ENCODE results near the gene CLCNKA. TPM values are rescaled to one million over a fixed set of nuclear protein-coding genes. Genes with fewer than 3 reads are reported as not detected.

Gene CLCNKA
- total and polyA plus RNA-seq, 2 of the 8 experiments (the other 6 are each of a cell fraction or from before 2014, with no cell fraction given), result 0.95 to 2.0 TPM

GRCh38 chr1:15992187-15992553, 29.7 kb upstream of the CLCNKA start:
- no peak overlapping the region for H3K4ac ChIP-seq (replicated peaks; ENCODE audit: insufficient read length, low read depth, low read length)
- no peak overlapping the region for H2AFZ ChIP-seq (ENCODE audit: low read length)
- H2BK15ac ChIP-seq (ENCODE audit: low read length), result no peak overlapping the region
- H2BK12ac ChIP-seq (ENCODE audit: low read depth, low read length), result no peak overlapping the region
- FAIRE-seq, result no peak
- no peak for DNase-seq (ENCODE audit: low read depth in 1 of 2, low spot score in 2 of 2)
- H3K9me3 ChIP-seq (ENCODE audit: insufficient read depth in 2 of 2, low read depth in 1 of 2, low read length in 1 of 2), result no peaks in the 10 kb centered on the region
- no peaks in the 10 kb centered on the region for H3K27me3 ChIP-seq (replicated peaks in 1 of 4; ENCODE audit: control insufficient read depth in 3 of 4, extremely low read depth in 1 of 4, insufficient read depth in 3 of 4, low read length in 3 of 4)
- H3K36me3 ChIP-seq (ENCODE audit: control insufficient read depth in 2 of 4, insufficient read depth in 4 of 4, low read length in 3 of 4), result no peaks in the 10 kb centered on the region
- H2AK5ac ChIP-seq (ENCODE audit: low read depth, low read length), result no peak overlapping the region
- ChIA-PET CTCF (ENCODE audit: partially characterized antibody) (no interaction called here), POLR2A (ENCODE audit: partially characterized antibody) (no interaction called here)
- no peaks in the 10 kb centered on the region for H3K79me1 ChIP-seq (ENCODE audit: low read depth, low read length)
- no peak overlapping the region for H3K4me2 ChIP-seq (ENCODE audit: insufficient read depth in 1 of 2, low read depth in 2 of 2, low read length in 2 of 2)
- no peaks in the 10 kb centered on the region for H3K4me1 ChIP-seq (replicated peaks in 1 of 4; ENCODE audit: control insufficient read depth in 3 of 4, insufficient read depth in 4 of 4, low read length in 3 of 4)
- no peak overlapping the region for H4K8ac ChIP-seq (ENCODE audit: extremely low read depth, insufficient read depth, low read length)
- no peak overlapping the region for H3K27ac ChIP-seq (ENCODE audit: low read depth, low read length)
- no peaks in the 10 kb centered on the region for H3K79me2 ChIP-seq (ENCODE audit: control insufficient read depth in 1 of 2, insufficient read depth in 2 of 2, low read length in 2 of 2)
- TF ChIP-seq JUND (IDR thresholded peaks at IDR 0.05; ENCODE audit: low read length) (no peak), NRF1 (IDR thresholded peaks at IDR 0.05; ENCODE audit: low read depth, low read length) (no peak), FOSL1 (IDR thresholded peaks at IDR 0.05; ENCODE audit: insufficient read depth, low read depth, low read length) (no peak), EP300 (IDR thresholded peaks at IDR 0.05; ENCODE audit: borderline replicate concordance in 1 of 2, low read depth in 2 of 2, low read length in 2 of 2) (no peak), SAP30 (IDR thresholded peaks at IDR 0.05; ENCODE audit: insufficient read depth, insufficient replicate concordance, low read length) (no peak), TAF7 (optimal IDR thresholded peaks at IDR 0.05; ENCODE audit: borderline replicate concordance, low read depth, low read length) (no peak), USF2 (IDR thresholded peaks at IDR 0.05; ENCODE audit: low read length) (no peak)
- H2BK120ac ChIP-seq (replicated peaks; ENCODE audit: low read depth, low read length), result no peak overlapping the region
- no peak overlapping the region for H2BK20ac ChIP-seq (ENCODE audit: low read length)
- H3K23me2 ChIP-seq (ENCODE audit: low read depth, low read length), result no peaks in the 10 kb centered on the region
- H3K4me3 ChIP-seq (ENCODE audit: extremely low read depth in 1 of 4, insufficient read depth in 2 of 4, low read depth in 3 of 4, low read length in 4 of 4), result no peak overlapping the region
- H3K14ac ChIP-seq (ENCODE audit: insufficient read length), result no peak overlapping the region
- no peak overlapping the region for H2BK5ac ChIP-seq (ENCODE audit: low read depth, low read length)
- H4K91ac ChIP-seq (replicated peaks; ENCODE audit: insufficient read length, low read length), result no peak overlapping the region
- 87% methylated on average over 7 of the region's 7 CpGs; no CpG with 5 or more reads in 1 of the 2 experiments for WGBS, 2 experiments (ENCODE audit: extremely low coverage in 1 of 2, insufficient coverage in 1 of 2, insufficient read length in 1 of 2, insufficient replicate concordance in 2 of 2, low coverage in 1 of 2, low lambda C conversion rate in 2 of 2, missing lambda C conversion rate in 1 of 2)
- no peak overlapping the region for H3K56ac ChIP-seq (replicated peaks; ENCODE audit: insufficient read length, low read depth, low read length)
- H3K23ac ChIP-seq (ENCODE audit: insufficient read length), result no peak overlapping the region
- no peak overlapping the region for H3K9ac ChIP-seq (replicated peaks in 1 of 4; ENCODE audit: extremely low read depth in 1 of 4, low read depth in 3 of 4, low read length in 3 of 4)
- peaks cover 0 to 3% of the 10 kb centered on the region in 2 experiments for H4K20me1 ChIP-seq (replicated peaks in 1 of 2; ENCODE audit: control insufficient read depth in 1 of 2, insufficient read depth in 2 of 2, low read length in 2 of 2)
- no peak overlapping the region for H4K5ac ChIP-seq (ENCODE audit: insufficient read length, low read depth, low read length)
- H3K18ac ChIP-seq (ENCODE audit: extremely low read depth, low read length), result no peak overlapping the region
